Astrocyte of the spinal cord (primary cell): ENCODE data around the gene TBC1D14.
A peak's percentile ranks its signal among the peaks of the same experiment; 100 is the strongest.

Experiments used
- DNase-seq: peaks from one replicate; pipeline ENCODE4 v3.0.0; 2011; ENCODE audit warnings: low read depth, low spot score
- H3K4me3 ChIP-seq: 2 replicates; pipeline ENCODE4 v1.5.1; 2011; ENCODE audit warnings: low read depth, mild to moderate bottlenecking, low read length, moderate library complexity
- in situ Hi-C: cut with HindIII; loops from 2 replicates; pipeline ENCODE4 v1.10.0; 2017; ENCODE audit warnings: low sequenced_read_pairs
- TF ChIP-seq, protein P1 (sequence below): IDR thresholded peaks from 2 replicates; pipeline ENCODE4 v1.5.1; 2012; ENCODE audit warnings: low read depth, mild to moderate bottlenecking, low read length, inconsistent platforms

Gene TBC1D14

DNA sequence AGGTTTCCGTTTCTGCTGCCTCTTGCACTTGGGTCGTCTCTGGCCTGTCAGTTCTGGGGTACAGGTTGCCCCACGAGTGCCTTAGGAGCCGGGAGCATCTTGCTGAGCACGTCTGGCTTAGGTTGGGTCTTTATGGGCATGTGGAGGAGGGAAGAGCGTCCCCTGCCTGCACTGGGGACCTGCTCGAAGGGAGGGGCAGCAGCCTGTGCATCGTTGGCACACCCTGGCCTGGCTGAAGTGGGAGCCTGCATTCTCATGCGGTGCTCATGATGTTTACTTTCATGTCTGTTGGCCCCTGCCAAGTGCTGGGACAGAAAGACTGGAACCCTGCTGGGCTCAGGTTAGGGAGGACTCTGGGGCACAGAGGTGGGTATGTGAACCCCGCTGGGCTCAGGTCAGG is 109.7 kb downstream of the TBC1D14 start:
- in situ Hi-C loops, result no loop called here
- TF ChIP-seq, protein P1, sequence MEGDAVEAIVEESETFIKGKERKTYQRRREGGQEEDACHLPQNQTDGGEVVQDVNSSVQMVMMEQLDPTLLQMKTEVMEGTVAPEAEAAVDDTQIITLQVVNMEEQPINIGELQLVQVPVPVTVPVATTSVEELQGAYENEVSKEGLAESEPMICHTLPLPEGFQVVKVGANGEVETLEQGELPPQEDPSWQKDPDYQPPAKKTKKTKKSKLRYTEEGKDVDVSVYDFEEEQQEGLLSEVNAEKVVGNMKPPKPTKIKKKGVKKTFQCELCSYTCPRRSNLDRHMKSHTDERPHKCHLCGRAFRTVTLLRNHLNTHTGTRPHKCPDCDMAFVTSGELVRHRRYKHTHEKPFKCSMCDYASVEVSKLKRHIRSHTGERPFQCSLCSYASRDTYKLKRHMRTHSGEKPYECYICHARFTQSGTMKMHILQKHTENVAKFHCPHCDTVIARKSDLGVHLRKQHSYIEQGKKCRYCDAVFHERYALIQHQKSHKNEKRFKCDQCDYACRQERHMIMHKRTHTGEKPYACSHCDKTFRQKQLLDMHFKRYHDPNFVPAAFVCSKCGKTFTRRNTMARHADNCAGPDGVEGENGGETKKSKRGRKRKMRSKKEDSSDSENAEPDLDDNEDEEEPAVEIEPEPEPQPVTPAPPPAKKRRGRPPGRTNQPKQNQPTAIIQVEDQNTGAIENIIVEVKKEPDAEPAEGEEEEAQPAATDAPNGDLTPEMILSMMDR, result no peak
- no peak overlapping the region for H3K4me3 ChIP-seq
- no peak for DNase-seq

DNA sequence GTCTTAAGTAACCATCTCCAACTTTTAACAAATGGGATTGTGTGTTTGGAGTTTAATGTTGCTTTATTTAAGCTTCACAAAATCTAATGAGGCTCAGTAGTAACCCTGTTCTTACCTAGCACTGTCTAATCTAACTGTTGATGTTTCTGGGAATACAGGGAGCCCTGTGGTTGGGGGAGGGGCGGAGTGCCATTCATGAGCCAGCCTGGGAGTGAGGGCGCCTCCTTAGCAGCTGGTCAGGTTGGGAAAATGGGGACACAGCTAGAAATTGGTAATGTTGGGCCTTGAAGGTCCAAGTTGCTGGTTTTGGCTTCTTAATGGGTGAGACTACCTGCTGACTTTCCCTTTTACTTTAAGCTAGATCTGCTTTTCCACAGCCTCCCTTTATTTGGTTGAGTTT is 110.7 kb downstream of the TBC1D14 start:
- in situ Hi-C loops, result no loop called here

DNA sequence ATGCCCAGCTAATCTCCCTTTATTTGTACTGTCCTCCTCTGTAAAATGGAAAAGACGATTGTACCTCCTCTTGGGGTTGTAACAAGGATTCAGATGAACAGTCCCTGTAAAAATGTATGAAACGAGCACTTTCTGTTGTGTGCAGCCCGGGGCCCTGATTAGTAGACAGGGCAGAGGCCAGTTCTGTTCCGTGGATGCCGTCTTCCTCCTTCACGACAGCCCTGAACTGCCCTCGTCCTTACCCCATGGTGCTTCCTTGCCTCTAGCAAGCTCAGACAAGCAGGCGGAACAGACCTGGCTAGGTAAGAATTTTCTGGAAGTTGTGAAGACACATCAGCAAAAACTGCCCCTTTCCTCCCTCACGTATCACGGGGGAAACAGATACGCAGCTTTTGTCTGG is 111.2 kb downstream of the TBC1D14 start:
- in situ Hi-C loops, result no loop called here
- TF ChIP-seq, protein P1, result no peak
- H3K4me3 ChIP-seq, result no peak overlapping the region
- no peak for DNase-seq

More for the DNA sequence above, 110.7 kb downstream of the TBC1D14 start:
- DNase-seq, result no peak
- H3K4me3 ChIP-seq, result no peak overlapping the region
- TF ChIP-seq, protein P1, result no peak

DNA sequence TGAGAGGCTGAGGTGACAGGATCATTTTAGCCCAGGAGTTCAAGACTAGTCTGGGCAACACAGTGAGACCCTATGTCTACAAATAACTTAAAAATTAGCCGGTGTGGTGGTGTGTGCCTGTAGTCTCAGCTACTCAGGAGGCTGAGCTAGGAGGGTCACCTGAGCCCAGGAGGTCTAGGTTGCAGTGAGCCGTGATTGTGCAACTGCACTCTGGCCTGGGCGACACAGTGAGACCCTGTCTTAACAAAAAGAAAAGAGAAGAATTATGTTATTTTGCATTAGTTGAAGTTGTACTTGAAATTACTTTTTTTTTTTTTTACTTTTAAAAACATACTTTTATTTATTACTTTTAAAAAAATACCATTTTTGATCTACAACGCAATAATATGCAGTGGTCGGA is 111.7 kb downstream of the TBC1D14 start:
- in situ Hi-C loops, result no loop called here
- TF ChIP-seq, protein P1, result no peak

DNA sequence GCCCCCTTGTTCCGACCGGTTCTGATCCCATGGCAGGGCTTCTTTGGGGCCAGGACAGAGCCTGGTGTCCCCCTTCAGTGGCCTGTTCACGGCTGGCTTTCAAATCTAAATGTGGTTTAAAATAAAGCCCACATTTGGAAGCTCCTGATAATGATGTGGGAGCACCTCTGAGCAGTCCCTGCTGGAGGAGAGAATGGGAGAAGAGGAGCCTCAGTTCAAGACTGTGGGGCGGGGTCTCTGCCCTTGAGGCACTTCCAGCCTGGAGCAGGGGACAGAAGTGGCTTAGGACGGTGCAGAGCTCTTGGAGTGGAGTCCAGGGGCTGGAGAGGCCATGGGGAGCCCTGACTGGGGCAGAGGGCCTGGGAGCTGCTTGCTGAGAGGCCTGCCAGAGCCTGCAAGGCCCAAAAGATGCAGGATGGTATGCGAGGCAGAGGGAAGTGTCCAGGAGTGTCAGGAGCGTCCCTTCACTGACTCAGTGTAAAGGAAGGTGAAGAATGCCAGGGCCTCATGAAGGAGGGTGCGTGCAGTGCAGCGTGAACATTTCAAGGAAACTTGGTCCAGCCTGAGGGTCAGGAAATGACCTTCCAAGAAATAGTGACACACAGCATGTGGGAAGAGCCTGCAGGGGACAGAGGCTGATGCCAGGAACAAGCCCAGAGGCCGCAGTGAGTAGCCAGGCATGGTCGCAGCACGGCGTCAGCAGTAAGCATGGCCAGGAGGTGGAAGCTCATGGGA is 112.5 kb downstream of the TBC1D14 start:
- DNase-seq, result peak; percentile 58
- H3K4me3 ChIP-seq, result no peak overlapping the region
- TF ChIP-seq, protein P1, result no peak
- in situ Hi-C loops, result no loop called here

More for the DNA sequence above, 111.7 kb downstream of the TBC1D14 start:
- H3K4me3 ChIP-seq, result no peak overlapping the region
- DNase-seq, result no peak

DNA sequence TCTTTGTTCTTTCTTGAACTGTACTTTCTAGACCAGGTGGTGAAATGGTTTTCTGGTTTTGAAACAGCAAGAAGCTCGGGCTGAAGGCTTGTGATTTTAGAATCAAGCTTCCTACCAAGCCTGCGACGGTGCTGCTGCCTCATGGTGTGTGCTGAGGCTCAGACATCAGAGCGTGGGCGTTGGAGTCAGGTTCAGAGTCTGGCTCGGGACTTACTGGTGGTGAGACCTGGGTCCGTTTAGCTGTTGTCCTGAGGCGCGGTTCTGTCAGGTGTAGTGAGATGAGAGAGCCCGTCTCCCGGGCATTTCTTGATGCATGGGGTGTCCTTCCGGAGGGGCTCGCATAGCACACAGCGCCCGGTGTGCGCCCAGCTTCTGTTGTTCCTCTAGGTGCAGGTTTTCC is 113.9 kb downstream of the TBC1D14 start:
- TF ChIP-seq, protein P1, result no peak
- no peak for DNase-seq
- in situ Hi-C loops, result no loop called here
- H3K4me3 ChIP-seq, result no peak overlapping the region
